Subcutaneous abdominal adipose tissue (tissue), 5 donors: Measurements from ENCODE around the gene HEMK1.

ENCODE experiments used
- H3K27ac ChIP-seq: one replicate; pipeline ENCODE4 v1.7.0; 2013; ENCODE audit warnings: low read depth, mild to moderate bottlenecking, inconsistent platforms, low read length, moderate library complexity
- H3K27me3 ChIP-seq, 5 donors: one replicate each; pipeline ENCODE4 v1.7.0; 2013; ENCODE audit warnings: low read length in 5 of 5, inconsistent platforms in 1 of 5; ENCODE audit not compliant: control insufficient read depth in 5 of 5, insufficient read depth in 4 of 5
- H3K36me3 ChIP-seq, 5 donors: one replicate each; pipeline ENCODE4 v1.7.0; 2013; ENCODE audit warnings: low read length in 5 of 5; ENCODE audit not compliant: control insufficient read depth in 5 of 5, insufficient read depth in 5 of 5
- H3K4me1 ChIP-seq, 5 donors: one replicate each; pipeline ENCODE4 v1.7.0; 2013; ENCODE audit warnings: low read length in 5 of 5, mild to moderate bottlenecking in 3 of 5, moderate library complexity in 1 of 5; ENCODE audit not compliant: control insufficient read depth in 5 of 5, insufficient read depth in 5 of 5
- H3K4me3 ChIP-seq, 5 donors: one replicate each; pipeline ENCODE4 v1.7.0; 2013; ENCODE audit warnings: low read length in 5 of 5, low read depth in 1 of 5
- H3K9ac ChIP-seq, 5 donors: one replicate each; pipeline ENCODE4 v1.7.0; 2013; ENCODE audit warnings: low read length in 5 of 5, mild to moderate bottlenecking in 4 of 5, moderate library complexity in 3 of 5
- H3K9me3 ChIP-seq, 5 donors: one replicate each; pipeline ENCODE4 v1.7.0; 2013; ENCODE audit warnings: low read length in 5 of 5; ENCODE audit not compliant: control insufficient read depth in 5 of 5
- donor health status: healthy.
- donor health status: healthy.
- donor health status: healthy.
- donor health status: healthy.
- donor health status: healthy.

HEMK1 gene

GRCh38 chr3:50599716-50600118 is 30.4 kb downstream of the HEMK1 start:
- peaks cover 0 to 3% (median 0%) of the 10 kb centered on the region in 5 donors for H3K9me3 ChIP-seq
- peaks cover 0 to 12% (median 6%) of the 10 kb centered on the region in 5 donors for H3K36me3 ChIP-seq
- peak overlapping the region; percentile 99 for H3K27ac ChIP-seq
- H3K4me1 ChIP-seq: peaks cover 27 to 55% (median 42%) of the 10 kb centered on the region in 5 donors
- H3K9ac ChIP-seq: peak overlapping the region in 1 of 5 donors; percentile 20
- H3K4me3 ChIP-seq: no peak overlapping the region
- H3K27me3 ChIP-seq: peaks cover 0 to 6% (median 0%) of the 10 kb centered on the region in 5 donors

- H3K9ac ChIP-seq: peak overlapping the region in 3 of 5 donors; percentile 12 to 85 (median 49)
- H3K9me3 ChIP-seq: peaks cover 0 to 3% (median 0%) of the 10 kb centered on the region in 5 donors
- H3K4me3 ChIP-seq: no peak overlapping the region
- H3K27ac ChIP-seq: peak overlapping the region; percentile 99
- peaks cover 0 to 16% (median 9%) of the 10 kb centered on the region in 5 donors for H3K36me3 ChIP-seq
- H3K27me3 ChIP-seq: peaks cover 0 to 6% (median 0%) of the 10 kb centered on the region in 5 donors
- peaks cover 29 to 60% (median 47%) of the 10 kb centered on the region in 5 donors for H3K4me1 ChIP-seq
Measured at GRCh38 chr3:50600141-50600753, 30.9 kb downstream of the HEMK1 start.

GRCh38 chr3:50600841-50601591 is 31.7 kb downstream of the HEMK1 start:
- peak overlapping the region; percentile 16 to 55 (median 42) for H3K4me3 ChIP-seq
- peaks cover 0 to 6% (median 0%) of the 10 kb centered on the region in 5 donors for H3K27me3 ChIP-seq
- peaks cover 29 to 68% (median 55%) of the 10 kb centered on the region in 5 donors for H3K4me1 ChIP-seq

GRCh38 chr3:50602595-50603191 is 33.4 kb downstream of the HEMK1 start:
- peak overlapping the region in 1 of 5 donors; percentile 22 for H3K4me3 ChIP-seq
- peaks cover 0 to 6% (median 0%) of the 10 kb centered on the region in 5 donors for H3K27me3 ChIP-seq
- H3K4me1 ChIP-seq: peaks cover 31 to 84% (median 68%) of the 10 kb centered on the region in 5 donors
- peaks cover 0 to 38% (median 28%) of the 10 kb centered on the region in 5 donors for H3K36me3 ChIP-seq
- peaks cover 0 to 3% (median 0%) of the 10 kb centered on the region in 5 donors for H3K9me3 ChIP-seq
- peak overlapping the region in 3 of 5 donors; percentile 85 to 100 (median 92) for H3K9ac ChIP-seq
- peak overlapping the region; percentile 99 for H3K27ac ChIP-seq

More at GRCh38 chr3:50600841-50601591, 31.7 kb downstream of the HEMK1 start:
- Histone ChIP-seq H3K9me3 (peaks cover 0 to 3% (median 0%) of the 10 kb centered on the region in 5 donors), H3K36me3 (peaks cover 0 to 22% (median 13%) of the 10 kb centered on the region in 5 donors), H3K27ac (peak overlapping the region; percentile 99), H3K9ac (peak overlapping the region; percentile 60 to 100 (median 88))

- H3K36me3 ChIP-seq: peaks cover 0 to 46% (median 33%) of the 10 kb centered on the region in 5 donors
- H3K27ac ChIP-seq: peak overlapping the region; percentile 99
- H3K27me3 ChIP-seq: peaks cover 0 to 6% (median 0%) of the 10 kb centered on the region in 5 donors
- peaks cover 31 to 92% (median 75%) of the 10 kb centered on the region in 5 donors for H3K4me1 ChIP-seq
- peaks cover 0 to 3% (median 0%) of the 10 kb centered on the region in 5 donors for H3K9me3 ChIP-seq
- H3K9ac ChIP-seq: peak overlapping the region in 1 of 5 donors; percentile 85
- no peak overlapping the region for H3K4me3 ChIP-seq
Measured at GRCh38 chr3:50603261-50604109, 34.2 kb downstream of the HEMK1 start.

- H3K27me3 ChIP-seq: peaks cover 0 to 6% (median 0%) of the 10 kb centered on the region in 5 donors
- H3K4me3 ChIP-seq: no peak overlapping the region
- peaks cover 0 to 48% (median 33%) of the 10 kb centered on the region in 5 donors for H3K36me3 ChIP-seq
- H3K4me1 ChIP-seq: peaks cover 31 to 99% (median 82%) of the 10 kb centered on the region in 5 donors
- H3K9ac ChIP-seq: peak overlapping the region in 1 of 5 donors; percentile 57
- H3K9me3 ChIP-seq: peaks cover 0 to 3% (median 0%) of the 10 kb centered on the region in 5 donors
- H3K27ac ChIP-seq: peak overlapping the region; percentile 99
Measured at GRCh38 chr3:50604110-50604621, 34.8 kb downstream of the HEMK1 start.

- H3K27ac ChIP-seq: peak overlapping the region; percentile 99
- peaks cover 0 to 6% (median 0%) of the 10 kb centered on the region in 5 donors for H3K27me3 ChIP-seq
- peaks cover 28 to 100% (median 84%) of the 10 kb centered on the region in 5 donors for H3K4me1 ChIP-seq
- peaks cover 0 to 3% (median 0%) of the 10 kb centered on the region in 5 donors for H3K9me3 ChIP-seq
- H3K4me3 ChIP-seq: peak overlapping the region in 1 of 5 donors; percentile 32
- H3K9ac ChIP-seq: peak overlapping the region in 2 of 5 donors; percentile 20 to 57
- peaks cover 0 to 48% (median 33%) of the 10 kb centered on the region in 5 donors for H3K36me3 ChIP-seq
Measured at GRCh38 chr3:50604628-50605588, 35.6 kb downstream of the HEMK1 start.

- no peak overlapping the region for H3K4me3 ChIP-seq
- H3K9me3 ChIP-seq: peaks cover 0 to 3% (median 0%) of the 10 kb centered on the region in 5 donors
- H3K9ac ChIP-seq: peak overlapping the region in 2 of 5 donors; percentile 5 to 49
- peak overlapping the region; percentile 99 for H3K27ac ChIP-seq
- peaks cover 0 to 48% (median 33%) of the 10 kb centered on the region in 5 donors for H3K36me3 ChIP-seq
- H3K27me3 ChIP-seq: peaks cover 0 to 6% (median 0%) of the 10 kb centered on the region in 5 donors
- peaks cover 31 to 100% (median 84%) of the 10 kb centered on the region in 5 donors for H3K4me1 ChIP-seq
Measured at GRCh38 chr3:50605901-50606326, 36.6 kb downstream of the HEMK1 start.
